GM19025 (cell line): Measurements from ENCODE around the gene TSC1.

Experiments used
- ATAC-seq: cut with Tn5 transposase; IDR thresholded peaks from one replicate; pipeline ENCODE4 v1.9.1; 2021; ENCODE audit warnings: mild to moderate bottlenecking, low read depth, moderate library complexity; ENCODE audit not compliant: unreplicated experiment

TSC1 gene

GRCh38 chr9:132873403-132873802 is 71.0 kb downstream of the TSC1 start:
- ATAC-seq = no peak

- ATAC-seq = no peak
Measured at GRCh38 chr9:132869266-132869665, 75.2 kb downstream of the TSC1 start.

GRCh38 chr9:132866898-132867297 is 77.5 kb downstream of the TSC1 start:
- ATAC-seq = no peak

- ATAC-seq = no peak
Measured at GRCh38 chr9:132864691-132865090, 79.7 kb downstream of the TSC1 start.

- no peak for ATAC-seq
Measured at GRCh38 chr9:132864277-132864676, 80.1 kb downstream of the TSC1 start.

- no peak for ATAC-seq
Measured at GRCh38 chr9:132863096-132863495, 81.3 kb downstream of the TSC1 start.

GRCh38 chr9:132862533-132862932 is 81.9 kb downstream of the TSC1 start:
- ATAC-seq = no peak

- ATAC-seq = no peak
Measured at GRCh38 chr9:132861666-132862065, 82.8 kb downstream of the TSC1 start.

GRCh38 chr9:132858751-132859150 is 85.7 kb downstream of the TSC1 start:
- ATAC-seq = no peak

- ATAC-seq = no peak
Measured at GRCh38 chr9:132857616-132858342, 86.6 kb downstream of the TSC1 start.

- no peak for ATAC-seq
Measured at GRCh38 chr9:132857031-132857430, 87.4 kb downstream of the TSC1 start.

- ATAC-seq = no peak
Measured at GRCh38 chr9:132855904-132856303, 88.5 kb downstream of the TSC1 start.

- no peak for ATAC-seq
Measured at GRCh38 chr9:132854832-132855231, 89.6 kb downstream of the TSC1 start.

GRCh38 chr9:132853482-132853881 is 90.9 kb downstream of the TSC1 start:
- ATAC-seq = no peak

- ATAC-seq = no peak
Measured at GRCh38 chr9:132849185-132849706, 95.2 kb downstream of the TSC1 start.

GRCh38 chr9:132846918-132847515 is 97.4 kb downstream of the TSC1 start:
- ATAC-seq = no peak

- no peak for ATAC-seq
Measured at GRCh38 chr9:132846109-132846917, 98.1 kb downstream of the TSC1 start.

GRCh38 chr9:132842124-132843044 is 102.0 kb downstream of the TSC1 start:
- no peak for ATAC-seq
